Kidney glomerular epithelial cell (primary cell): Measurements from ENCODE around the gene GRAMD2B.

Experiments used
- DNase-seq: peaks from one replicate; lab custom pipeline; 2025; lab: John Stamatoyannopoulos, UW

The GRAMD2B gene

GRCh38 chr5:126513703-126514102, 90.5 kb downstream of the GRAMD2B start:
- no peak for DNase-seq

GRCh38 chr5:126514131-126514557, 90.9 kb downstream of the GRAMD2B start:
- DNase-seq, result no peak

- no peak for DNase-seq
Observed at GRCh38 chr5:126514558-126515141, 91.4 kb downstream of the GRAMD2B start.

- no peak for DNase-seq
Observed at GRCh38 chr5:126515337-126515736, 92.1 kb downstream of the GRAMD2B start.

- DNase-seq, result peak; percentile 38
Observed at GRCh38 chr5:126516133-126516532, 92.9 kb downstream of the GRAMD2B start.

- no peak for DNase-seq
Observed at GRCh38 chr5:126516852-126517251, 93.6 kb downstream of the GRAMD2B start.

- DNase-seq, result peak; percentile 21
Observed at GRCh38 chr5:126519223-126519622, 96.0 kb downstream of the GRAMD2B start.

- no peak for DNase-seq
Observed at GRCh38 chr5:126519637-126520592, 96.7 kb downstream of the GRAMD2B start.

GRCh38 chr5:126520593-126520953, 97.4 kb downstream of the GRAMD2B start:
- DNase-seq, result no peak

- no peak for DNase-seq
Observed at GRCh38 chr5:126521130-126521529, 97.9 kb downstream of the GRAMD2B start.

- DNase-seq, result no peak
Observed at GRCh38 chr5:126523818-126524510, 100.8 kb downstream of the GRAMD2B start.

- no peak for DNase-seq
Observed at GRCh38 chr5:126525630-126526245, 102.5 kb downstream of the GRAMD2B start.

GRCh38 chr5:126526493-126526892, 103.3 kb downstream of the GRAMD2B start:
- no peak for DNase-seq

- no peak for DNase-seq
Observed at GRCh38 chr5:126527158-126527557, 103.9 kb downstream of the GRAMD2B start.

GRCh38 chr5:126527892-126528291, 104.7 kb downstream of the GRAMD2B start:
- no peak for DNase-seq

- no peak for DNase-seq
Observed at GRCh38 chr5:126531543-126532120, 108.4 kb downstream of the GRAMD2B start.

- no peak for DNase-seq
Observed at GRCh38 chr5:126534553-126534952, 111.3 kb downstream of the GRAMD2B start.

- DNase-seq, result no peak
Observed at GRCh38 chr5:126535856-126536545, 112.8 kb downstream of the GRAMD2B start.

- DNase-seq, result no peak
Observed at GRCh38 chr5:126536874-126537273, 113.7 kb downstream of the GRAMD2B start.

GRCh38 chr5:126538579-126538978, 115.4 kb downstream of the GRAMD2B start:
- no peak for DNase-seq

- DNase-seq, result no peak
Observed at GRCh38 chr5:126540631-126541030, 117.4 kb downstream of the GRAMD2B start.
